Fibroblast of gingiva (primary cell): ENCODE measurements around the gene KCND1.

Experiments used
- DNase-seq: peaks from one replicate; pipeline ENCODE4 v3.0.0-alpha.2; 2011; ENCODE audit warnings: low read depth

The KCND1 gene

GRCh38 chrX:48937054-48937907 is 34.4 kb downstream of the KCND1 start:
- no peak for DNase-seq

- DNase-seq: no peak
Measured at GRCh38 chrX:48936429-48937053, 35.1 kb downstream of the KCND1 start.

GRCh38 chrX:48935301-48935670 is 36.4 kb downstream of the KCND1 start:
- no peak for DNase-seq

- no peak for DNase-seq
Measured at GRCh38 chrX:48934581-48935300, 36.9 kb downstream of the KCND1 start.

GRCh38 chrX:48933757-48934156 is 37.9 kb downstream of the KCND1 start:
- no peak for DNase-seq

GRCh38 chrX:48927736-48928382 is 43.8 kb downstream of the KCND1 start:
- no peak for DNase-seq

GRCh38 chrX:48927123-48927522 is 44.5 kb downstream of the KCND1 start:
- DNase-seq: no peak

GRCh38 chrX:48924270-48924669 is 47.4 kb downstream of the KCND1 start:
- DNase-seq: no peak

GRCh38 chrX:48923771-48924170 is 47.9 kb downstream of the KCND1 start:
- no peak for DNase-seq

- DNase-seq: no peak
Measured at GRCh38 chrX:48920718-48921104, 50.9 kb downstream of the KCND1 start.

GRCh38 chrX:48919947-48920717 is 51.5 kb downstream of the KCND1 start:
- DNase-seq: no peak

GRCh38 chrX:48919360-48919841 is 52.2 kb downstream of the KCND1 start:
- DNase-seq: no peak

GRCh38 chrX:48918643-48919340 is 52.9 kb downstream of the KCND1 start, which contains the start of gene PIM2:
TSS of gene PIM2 (minus strand) at chrX:48919024. CDS start at chrX:48918834, 190 bp downstream.
- peak; percentile 49 for DNase-seq

- DNase-seq: no peak
Measured at GRCh38 chrX:48918301-48918642, 53.4 kb downstream of the KCND1 start.

- DNase-seq: peak; percentile 81
Measured at GRCh38 chrX:48917139-48918001, 54.3 kb downstream of the KCND1 start.

- DNase-seq: no peak
Measured at GRCh38 chrX:48914593-48915493, 56.8 kb downstream of the KCND1 start.

GRCh38 chrX:48913605-48914366 is 57.9 kb downstream of the KCND1 start:
- no peak for DNase-seq
